Stimulated activated CD8-positive, alpha-beta memory T cell treated with anti-CD3 and anti-CD28 coated beads, Interleukin-7, amount 100 ng/mL, for 4 hours (primary cell): ENCODE measurements around the gene KCNE3.

ENCODE experiments used
- DNase-seq, 2 donors: peaks; one replicate each; pipeline ENCODE4 v3.0.0-alpha.2; 2020; ENCODE audit warnings: low read depth in 2 of 2

Gene KCNE3, protein sequence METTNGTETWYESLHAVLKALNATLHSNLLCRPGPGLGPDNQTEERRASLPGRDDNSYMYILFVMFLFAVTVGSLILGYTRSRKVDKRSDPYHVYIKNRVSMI

DNA sequence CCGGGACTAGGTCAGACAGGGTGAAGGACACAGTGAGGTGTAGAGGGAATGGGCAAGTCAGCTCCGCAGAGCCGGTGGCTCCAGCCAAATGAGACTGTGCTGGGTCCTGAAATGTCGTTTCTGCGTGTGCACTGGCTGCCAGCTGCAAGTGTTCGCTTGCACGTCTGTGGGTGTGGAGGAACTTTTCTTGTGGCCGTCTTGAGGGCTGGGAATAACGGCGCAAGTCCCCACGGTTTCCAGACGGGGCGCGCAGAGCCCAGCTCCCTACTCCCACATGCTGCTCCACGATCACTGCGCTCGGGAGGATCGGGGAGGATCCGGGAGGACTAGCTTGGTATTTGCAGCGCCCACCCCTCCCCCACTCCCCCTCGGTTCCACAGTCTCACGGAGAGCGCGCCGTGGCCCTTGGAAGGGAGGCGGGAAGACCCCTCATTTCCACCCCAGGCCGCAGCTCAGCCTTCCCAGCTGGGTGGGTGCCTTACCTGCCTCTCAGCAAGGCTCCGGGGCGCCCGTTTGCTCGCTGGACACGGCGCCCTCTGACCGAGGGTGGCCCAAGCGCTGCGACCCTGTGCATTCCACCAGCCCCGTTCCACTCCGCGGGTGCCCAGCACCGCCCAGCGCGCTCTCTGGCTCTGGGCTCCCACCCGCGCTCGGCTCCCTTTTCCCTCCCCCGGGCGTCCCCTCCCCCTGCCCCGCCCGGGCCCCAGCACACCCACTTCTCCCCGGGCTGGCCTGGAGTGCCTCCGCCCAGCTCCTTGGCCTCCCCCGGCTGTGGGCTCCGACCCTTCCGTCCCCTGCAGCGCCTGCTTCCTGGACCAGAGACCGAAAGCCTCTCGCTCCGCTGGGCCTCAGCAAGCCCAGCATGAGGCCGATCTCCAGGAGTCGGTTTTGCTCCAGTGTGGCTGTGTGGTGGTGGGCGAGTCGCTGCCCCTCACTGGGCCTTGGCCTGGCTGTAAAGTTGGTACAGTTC lies at the start of gene KCNE3:
Gene KCNE3, minus strand, starts transcription at position 634 of the 970 bp plus-strand sequence. CDS start 9,986 bp downstream, outside the sequence.
- no peak for DNase-seq

DNA sequence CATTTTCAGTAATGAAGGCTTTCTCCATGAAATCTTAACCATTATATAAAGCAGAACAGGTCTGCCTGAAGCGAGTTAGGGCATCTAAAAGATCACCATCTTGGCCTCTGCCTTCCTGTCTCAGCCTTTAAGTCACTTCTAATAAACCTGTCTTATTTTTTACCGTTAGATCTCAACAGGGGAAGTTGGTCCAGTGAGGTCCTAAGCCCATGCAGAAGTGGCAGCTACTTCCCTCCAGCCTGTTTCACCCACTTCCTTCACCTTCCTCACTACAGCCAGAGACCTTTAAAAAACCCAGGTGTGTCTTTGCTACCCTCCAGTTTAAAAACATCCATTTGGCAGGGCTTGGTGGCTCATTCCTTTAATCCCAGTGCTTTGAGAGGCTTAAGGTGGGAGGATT lies 40.2 kb upstream of the KCNE3 start:
- no peak for DNase-seq

DNA sequence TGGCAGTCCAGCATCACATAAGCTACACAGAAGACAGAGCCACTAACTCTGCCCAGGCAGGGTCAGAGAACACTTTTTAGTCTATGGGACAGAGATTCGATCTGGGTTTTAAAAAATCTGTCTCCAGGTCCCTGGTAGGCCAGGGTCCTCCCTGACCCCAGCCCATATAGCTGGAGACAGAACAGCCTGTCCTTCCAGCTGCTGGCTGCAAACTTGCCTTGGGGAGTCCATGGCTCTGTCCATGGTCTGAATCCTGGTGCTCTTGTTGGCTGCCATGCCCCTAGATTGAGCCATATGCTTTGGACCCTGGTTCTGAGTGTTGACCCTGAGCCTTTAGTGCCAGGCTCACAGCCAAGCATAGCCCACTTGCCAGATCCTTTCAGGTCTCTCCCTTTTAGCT lies 39.5 kb upstream of the KCNE3 start:
- DNase-seq = no peak

DNA sequence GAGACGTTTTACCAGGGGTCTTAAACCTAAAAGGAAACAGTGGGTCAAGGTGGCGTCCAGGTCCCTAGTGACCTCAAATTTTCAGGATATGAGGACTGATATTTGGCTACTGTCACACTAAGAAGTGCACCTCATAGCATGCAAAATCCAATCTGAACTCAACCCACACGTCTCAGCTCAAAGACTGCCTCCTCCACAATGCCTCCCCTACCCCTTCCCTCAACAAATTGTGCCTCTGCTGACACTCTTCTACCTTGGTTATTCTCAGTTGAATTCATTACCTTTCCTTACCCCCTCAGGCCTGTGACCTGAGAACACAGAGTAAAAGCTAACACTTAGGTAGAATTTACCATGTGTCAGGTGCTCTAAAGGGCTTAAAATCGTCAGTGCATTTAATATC lies 38.6 kb upstream of the KCNE3 start:
- DNase-seq = no peak

DNA sequence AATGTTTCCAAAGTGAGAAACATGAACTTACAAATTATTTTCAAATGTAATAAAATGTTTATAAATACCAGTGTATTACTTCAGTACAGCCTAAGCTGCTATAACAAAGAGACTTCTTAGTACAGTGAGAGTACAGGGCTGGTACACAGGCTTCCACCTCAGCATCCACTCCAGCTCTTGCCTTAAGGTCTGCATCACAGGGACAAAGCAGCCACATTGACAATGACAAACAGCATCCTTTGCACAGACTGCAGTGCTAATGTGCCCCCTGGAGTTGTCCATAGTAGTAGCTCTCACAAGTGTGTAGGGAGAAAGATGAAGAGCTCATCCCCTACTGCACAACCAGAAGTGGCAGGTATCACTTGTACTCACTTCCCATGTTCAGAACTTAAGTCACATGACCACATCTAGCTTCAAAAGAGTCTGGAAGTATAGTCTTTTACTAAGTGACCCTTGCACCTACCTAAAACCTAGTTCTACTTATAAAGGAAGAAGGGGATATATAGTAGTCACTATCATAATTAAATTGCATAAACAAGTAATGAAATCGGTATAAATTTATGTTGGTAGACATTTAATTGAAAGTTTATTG lies 36.8 kb upstream of the KCNE3 start:
- no peak for DNase-seq

DNA sequence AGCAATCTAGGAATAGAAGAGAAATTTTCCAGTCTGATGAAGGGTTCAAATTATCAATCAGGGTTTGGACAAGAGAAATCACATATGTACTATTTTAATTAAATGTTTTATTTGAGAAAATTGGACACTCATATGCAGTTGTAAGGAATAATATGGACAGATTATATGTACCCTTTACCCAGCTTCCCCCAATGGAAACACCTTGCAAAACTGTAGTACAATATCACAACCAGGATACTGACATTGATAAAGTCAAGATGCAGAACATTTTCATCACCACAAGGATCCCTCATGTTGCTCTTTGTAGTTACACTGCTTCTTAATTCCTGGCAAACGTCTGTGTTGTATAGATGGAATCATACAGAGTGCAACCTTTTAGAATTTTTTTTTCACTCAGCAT lies 27.6 kb upstream of the KCNE3 start:
- no peak for DNase-seq

DNA sequence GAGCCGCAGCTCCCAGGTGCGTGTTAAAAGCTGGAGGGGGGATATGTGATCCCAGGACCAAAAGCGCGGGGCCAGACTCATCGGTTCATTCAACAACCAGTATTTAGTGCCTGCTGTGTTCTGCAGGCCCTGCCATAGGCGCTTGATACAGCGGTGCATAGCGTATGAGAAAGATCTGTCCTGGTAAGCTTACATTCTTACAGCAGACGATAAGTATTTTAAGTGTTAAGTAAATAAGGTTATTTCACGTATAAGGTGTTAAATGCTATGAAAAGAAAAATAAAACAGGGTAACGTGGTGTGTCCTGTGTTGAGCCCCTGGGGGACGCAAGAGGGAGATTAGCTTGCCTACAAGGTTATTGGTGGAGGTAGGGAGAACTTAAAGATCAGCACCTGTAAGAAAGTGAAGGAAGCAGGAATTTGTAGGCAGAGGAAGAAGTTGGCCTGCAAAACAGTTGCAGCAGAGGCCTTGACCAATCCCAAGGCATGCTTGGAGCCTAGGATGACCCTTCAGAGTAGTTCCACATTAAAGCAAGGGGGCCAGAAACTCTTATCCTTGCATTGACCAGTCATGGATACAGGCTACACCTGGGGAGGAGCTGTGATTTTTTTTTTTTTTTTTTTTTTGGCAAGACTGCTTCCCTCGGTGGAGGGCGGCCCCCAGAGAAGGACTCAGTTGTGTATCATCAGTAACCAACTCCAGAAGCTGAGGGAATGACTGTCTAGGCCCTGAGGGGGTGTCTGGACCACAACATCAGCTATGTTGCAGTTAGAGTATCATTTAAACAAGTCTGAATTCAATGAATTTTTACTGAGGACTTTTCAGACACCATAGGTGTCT lies 26.7 kb upstream of the KCNE3 start:
- no peak for DNase-seq

DNA sequence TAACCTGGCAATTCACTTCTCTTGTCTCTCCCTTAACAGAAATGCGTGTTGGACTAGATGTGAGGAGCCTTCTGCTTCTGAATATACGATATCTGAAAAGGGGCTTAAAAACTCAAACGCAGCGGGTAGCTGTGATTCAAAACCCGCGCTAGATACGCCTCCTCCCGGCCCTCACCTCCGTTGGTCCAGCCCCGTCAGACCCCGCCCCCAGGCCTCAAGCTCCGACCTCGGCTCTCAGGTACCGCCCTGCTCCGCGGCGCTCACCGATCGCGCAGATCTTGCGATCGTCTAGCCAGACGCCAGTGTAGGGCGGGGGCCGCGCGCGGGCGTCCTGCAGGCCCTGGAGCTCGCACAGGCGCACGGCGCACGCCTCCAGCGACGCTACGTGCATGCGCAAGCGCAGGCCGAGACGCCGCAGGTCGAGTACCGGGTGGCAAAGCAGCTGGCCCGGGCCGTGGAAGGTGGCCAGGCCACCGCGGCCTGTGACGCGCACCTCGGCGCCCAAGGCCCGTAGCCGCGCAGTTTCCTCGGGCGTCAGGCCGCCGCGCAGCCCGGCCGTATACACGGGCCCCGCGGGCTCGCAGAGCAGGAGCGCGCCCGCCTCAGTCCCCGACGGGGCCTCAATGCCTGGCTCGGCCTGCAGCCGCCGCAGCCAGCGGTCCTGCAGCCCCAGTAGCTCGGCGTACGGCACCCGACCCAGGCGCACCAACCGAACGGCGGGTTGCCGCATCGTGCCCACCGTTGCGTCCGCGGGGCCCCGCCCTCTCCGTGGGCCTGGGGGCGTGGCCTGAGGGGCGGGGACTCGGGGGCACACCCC lies 25.8 kb upstream of the KCNE3 start, which contains the start of gene LIPT2:
Gene LIPT2, minus strand, starts transcription at position 751 of the 817 bp plus-strand sequence. Its CDS starts 21 bp downstream, at position 730.
- DNase-seq = peak; percentile 94 to 99

DNA sequence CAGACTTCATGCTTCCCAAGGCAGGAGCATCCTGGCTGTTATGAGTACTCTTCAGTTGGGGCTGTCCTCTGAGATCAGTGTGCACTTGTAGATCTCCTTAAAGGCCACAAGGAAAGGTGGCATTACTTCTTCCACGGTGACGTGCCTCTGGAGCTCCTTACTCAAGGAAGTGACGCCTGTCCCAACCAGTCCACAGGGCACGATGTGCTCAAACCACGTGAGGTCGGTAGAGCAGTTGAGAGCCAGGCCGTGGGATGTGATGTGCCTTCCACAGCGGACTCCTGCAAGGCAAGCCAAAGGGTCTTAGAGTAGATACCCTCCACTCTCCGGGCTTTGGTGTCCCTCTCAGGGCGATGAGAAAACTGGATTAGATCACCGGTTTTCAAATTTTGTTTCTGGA lies 24.7 kb upstream of the KCNE3 start:
- DNase-seq = no peak

DNA sequence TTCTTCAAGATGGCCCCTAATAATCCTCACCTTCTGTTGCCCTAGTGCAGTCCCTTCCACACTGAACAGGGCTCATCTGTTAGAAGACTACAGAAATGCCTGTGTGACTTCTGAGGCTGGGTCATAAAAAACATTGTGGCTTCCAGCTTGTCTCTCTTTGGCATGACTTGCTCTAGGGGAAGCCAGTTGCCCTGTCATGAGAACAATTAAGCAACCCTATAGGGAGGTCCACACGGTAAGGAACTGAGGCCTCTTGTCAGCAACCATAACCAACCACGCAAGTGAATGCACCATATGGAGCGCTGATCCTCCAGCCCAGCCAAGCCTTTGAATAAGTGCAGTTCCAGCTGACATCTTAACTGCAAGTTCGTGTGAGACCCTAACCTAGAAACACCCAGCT lies 23.6 kb upstream of the KCNE3 start:
- DNase-seq = no peak

DNA sequence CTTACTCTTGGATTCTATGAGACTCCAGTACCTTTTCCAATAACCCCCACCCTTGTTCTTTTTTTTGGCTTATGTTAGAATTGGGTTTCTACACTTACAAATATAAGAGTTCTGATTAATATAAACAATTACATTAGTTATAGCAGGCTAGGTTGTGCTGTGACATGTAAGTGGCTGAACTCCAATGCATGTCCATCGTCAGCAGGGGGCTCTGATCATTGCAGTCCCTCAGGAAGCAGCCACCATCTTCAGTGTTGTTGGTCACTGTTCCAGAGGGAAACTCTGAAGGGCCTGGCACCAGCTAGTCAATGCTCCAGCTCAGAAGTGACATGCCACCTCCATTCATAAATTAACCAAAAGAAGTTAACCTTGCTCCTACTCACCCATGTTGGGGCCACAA lies 20.5 kb upstream of the KCNE3 start:
- no peak for DNase-seq

DNA sequence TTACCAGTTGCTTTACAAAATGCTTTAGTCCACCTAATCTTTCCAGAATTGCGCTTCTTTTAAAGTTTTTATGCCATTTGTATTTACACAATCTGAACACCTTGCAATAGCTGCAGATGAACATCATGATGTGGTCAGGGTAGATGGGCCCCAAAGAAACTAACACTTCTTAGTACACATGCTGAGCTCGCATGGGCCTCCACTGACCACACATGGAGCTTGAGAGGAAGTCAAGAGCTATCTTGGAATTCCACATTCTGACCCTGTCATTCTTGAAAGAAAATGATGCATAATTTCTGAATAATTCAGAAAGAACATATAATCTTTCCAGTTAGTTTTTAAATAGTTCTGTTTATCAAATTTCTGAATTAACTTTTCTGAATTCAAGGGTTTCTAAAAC lies 18.5 kb upstream of the KCNE3 start:
- no peak for DNase-seq

DNA sequence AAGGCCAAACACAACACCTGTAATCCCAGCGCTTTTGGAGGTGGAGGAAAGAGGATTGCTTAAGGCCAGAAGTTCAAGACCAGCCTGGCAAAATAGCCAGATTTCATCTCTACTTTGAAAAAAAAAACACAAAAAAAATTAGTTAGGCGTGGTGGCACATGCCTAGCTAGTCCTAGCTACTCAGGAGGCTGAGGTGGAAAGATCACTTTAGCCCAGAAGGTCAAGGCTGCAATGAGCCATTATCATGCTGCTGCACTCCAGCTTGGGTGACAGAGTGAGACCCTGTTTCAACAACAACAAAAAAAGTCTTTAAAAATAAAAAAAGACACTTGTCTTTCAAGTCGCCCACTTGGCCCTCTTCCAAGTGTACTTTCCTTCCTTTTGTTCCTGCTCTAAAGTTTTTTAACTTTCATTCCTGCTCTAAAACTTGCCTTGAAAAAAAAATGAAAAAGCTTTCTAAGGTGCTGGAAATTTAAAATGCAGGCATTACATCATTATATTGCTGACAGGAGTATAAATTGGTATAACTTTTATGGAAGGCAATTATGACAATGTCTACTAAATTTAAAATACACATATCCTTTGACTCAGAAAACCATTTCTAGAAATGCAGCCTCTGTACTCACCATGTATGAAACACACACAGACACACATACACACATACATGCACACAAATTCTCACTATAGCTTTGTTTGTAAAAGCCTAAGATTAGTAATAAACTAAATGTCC lies 13.5 kb upstream of the KCNE3 start:
- no peak for DNase-seq

DNA sequence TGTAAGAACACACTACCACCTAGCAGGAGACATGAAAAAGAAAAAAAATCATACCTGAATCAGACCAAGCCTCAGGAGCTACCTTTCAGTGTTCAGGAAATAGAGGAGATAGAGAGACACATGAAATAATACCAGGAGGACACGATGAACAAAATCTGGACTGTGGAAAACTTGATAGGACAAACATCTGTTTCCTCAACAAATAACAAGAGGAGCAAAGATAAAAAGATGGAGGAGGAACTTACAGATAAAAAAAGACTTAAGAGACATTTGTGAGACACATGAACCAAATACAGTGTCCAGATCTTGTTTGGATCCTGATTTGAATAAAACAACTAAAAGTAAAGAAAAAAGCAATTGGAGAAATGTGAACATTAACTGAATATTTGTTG lies 12.4 kb upstream of the KCNE3 start:
- no peak for DNase-seq

DNA sequence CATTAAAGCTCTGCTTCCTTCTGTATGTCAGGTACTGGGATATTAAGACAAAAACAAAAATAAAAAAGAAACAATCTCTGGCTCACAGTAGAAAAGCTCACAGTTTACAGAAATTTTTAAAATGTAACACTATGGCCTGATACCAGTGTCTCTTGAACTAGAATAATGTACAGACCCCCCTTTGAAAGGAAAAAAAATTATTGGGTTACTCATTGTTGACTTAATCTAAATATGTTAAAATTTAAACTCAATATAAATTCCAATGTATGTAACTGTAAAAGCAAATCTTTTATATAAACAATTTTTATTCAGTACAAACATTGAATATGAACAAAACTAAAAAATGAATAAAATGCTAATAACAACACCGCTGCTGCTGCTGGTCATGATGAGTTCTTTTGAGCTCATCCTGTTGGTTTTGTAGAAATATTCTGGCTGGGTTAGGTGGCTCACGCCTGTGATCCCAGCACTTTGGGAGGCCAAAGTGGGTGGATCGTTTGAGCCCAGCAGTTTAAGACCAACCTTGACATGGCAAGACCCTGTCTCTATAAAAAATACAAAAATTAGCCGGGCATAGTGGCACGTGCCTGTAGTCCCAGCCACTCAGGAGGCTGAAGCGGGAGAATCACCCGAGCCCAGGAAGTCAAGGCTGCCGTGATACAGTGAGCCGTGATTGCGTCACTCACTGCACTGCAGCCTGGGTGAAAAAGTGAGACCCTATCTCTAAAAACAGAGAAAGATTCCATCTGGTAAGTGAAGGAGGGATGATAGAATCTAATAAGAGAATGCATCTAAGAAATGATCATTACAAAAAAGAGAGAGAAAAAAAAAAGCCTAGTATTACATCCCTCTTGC lies 11.8 kb upstream of the KCNE3 start:
- no peak for DNase-seq

DNA sequence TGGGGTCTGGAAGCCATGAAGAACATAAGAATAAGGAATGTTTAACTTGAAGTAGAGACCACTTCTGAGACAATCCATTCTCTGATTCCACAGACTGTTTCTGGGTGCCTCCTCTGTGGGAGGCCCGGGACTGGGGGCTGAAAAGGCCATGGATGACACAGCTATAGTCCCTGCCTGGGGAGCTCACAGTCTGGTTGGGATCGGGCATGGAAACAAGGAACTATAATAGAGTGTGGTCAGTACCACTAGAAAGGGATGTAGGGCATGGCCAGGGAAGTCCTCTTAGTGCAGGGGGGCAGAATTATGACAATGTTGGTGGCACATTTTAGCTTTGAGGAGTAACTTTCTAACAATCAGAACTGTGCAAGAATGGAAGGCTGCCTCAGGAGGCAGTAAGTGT lies 9.2 kb upstream of the KCNE3 start:
- no peak for DNase-seq

DNA sequence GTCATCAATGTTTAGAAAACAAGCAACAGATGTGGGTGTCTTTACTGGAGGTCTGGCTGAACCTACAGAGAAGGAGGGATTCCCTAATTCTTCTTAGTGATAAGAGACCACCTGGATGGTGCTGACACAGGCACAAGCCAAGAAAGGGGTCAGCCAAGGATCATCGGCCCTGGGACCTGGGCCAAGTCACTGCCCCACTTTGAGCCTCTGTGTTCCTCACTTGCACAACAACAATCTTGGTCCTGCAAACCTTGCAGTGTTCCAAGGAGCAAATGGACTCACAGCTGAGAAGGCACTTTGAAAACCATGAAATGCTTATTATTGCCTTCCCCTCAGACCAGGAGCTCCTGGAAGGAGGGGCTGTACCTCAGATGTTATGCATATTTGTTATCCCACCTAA lies 7.0 kb upstream of the KCNE3 start:
- DNase-seq = no peak

DNA sequence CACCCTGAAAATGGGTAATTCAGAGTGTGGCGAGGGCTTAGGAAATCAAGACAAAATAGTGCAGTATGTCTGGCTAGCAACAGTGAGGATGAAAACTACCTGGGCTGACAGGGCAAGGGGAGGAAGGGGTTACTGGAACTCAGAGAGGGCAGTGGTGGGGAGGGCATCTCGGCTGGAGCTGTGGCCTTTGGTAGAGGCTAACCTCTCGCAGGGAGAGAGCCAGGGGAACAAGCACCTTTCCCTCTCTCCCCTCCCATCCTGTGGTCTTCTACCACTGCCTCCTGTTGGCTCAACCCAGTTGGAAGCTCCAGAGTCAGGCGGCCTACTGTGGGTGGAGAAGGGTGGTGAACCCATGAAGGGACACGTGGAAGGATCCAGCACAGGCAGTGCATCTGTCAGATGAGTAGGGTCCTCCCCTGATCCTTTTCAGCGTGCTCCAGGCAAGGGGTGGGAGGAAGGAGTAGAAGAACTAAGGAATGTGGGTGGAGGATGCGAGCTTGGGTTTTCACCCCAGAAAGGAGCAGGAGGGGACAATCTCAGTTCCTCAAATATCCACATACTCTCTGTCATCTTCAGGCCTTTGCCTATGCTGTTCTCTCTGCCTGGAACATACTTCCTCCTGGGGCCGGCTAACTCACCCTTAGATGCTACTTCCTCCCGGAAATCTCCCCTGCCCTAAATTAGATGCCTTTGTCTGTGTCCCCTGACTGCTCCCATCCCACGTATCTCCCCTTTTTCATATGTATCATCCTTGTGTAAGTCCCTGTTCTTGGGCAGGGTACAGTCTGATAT lies 6.2 kb upstream of the KCNE3 start:
- no peak for DNase-seq
